Measurements from ENCODE around the gene LYZL1.

DNA sequence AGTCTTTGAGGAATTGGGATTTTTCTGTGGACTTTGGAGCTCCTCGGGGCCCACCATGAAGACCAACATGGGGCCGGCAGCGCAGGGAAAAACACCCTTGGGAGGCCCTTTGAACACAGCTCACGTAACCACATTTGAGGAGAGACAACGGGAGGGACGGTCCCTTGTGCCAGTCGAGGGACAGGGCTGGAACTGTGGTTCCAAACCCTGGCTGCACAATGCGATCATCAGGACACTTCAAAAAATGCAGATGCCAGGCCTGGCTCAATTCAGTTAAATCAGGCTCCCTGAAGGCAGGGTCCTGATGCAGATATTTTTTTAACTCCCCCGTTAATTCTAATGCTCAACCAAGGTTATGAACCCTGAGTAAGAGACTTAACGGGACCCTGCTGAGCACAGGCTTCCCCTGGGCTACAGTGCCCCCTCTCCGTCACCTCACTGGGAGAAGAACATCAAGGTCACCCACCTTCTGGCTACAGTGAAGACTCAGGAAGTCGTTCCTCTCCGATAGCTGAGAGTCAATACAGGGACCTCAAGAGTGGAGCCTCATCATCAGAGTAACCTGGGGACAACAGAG is 30.4 kb downstream of the LYZL1 start:
- TF ChIP-seq, protein P1, sequence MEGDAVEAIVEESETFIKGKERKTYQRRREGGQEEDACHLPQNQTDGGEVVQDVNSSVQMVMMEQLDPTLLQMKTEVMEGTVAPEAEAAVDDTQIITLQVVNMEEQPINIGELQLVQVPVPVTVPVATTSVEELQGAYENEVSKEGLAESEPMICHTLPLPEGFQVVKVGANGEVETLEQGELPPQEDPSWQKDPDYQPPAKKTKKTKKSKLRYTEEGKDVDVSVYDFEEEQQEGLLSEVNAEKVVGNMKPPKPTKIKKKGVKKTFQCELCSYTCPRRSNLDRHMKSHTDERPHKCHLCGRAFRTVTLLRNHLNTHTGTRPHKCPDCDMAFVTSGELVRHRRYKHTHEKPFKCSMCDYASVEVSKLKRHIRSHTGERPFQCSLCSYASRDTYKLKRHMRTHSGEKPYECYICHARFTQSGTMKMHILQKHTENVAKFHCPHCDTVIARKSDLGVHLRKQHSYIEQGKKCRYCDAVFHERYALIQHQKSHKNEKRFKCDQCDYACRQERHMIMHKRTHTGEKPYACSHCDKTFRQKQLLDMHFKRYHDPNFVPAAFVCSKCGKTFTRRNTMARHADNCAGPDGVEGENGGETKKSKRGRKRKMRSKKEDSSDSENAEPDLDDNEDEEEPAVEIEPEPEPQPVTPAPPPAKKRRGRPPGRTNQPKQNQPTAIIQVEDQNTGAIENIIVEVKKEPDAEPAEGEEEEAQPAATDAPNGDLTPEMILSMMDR (IDR thresholded peaks at IDR 0.05) = no peak
- TF ChIP-seq, protein P2, sequence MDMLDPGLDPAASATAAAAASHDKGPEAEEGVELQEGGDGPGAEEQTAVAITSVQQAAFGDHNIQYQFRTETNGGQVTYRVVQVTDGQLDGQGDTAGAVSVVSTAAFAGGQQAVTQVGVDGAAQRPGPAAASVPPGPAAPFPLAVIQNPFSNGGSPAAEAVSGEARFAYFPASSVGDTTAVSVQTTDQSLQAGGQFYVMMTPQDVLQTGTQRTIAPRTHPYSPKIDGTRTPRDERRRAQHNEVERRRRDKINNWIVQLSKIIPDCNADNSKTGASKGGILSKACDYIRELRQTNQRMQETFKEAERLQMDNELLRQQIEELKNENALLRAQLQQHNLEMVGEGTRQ (CRISPR knock-in tag; IDR thresholded peaks at IDR 0.05) = no peak
